Activated T-helper 2 cell treated with anti-CD3 and anti-CD28 coated beads, Interferon-gamma antibody, Interleukin-2, Interleukin-4, amounts not matched to agents 10 μg/mL and 5 μg/mL and 100 μg/mL, durations not matched to agents 14 hours and 24 hours and 36 hours (primary cell): ENCODE measurements around the gene COL19A1. TPM values are rescaled to one million over a fixed set of nuclear protein-coding genes. Genes with fewer than 3 reads are reported as not detected.

Experiments used
- DNase-seq: peaks from one replicate; pipeline ENCODE4 v3.0.0; 2021; ENCODE audit warnings: low spot score
- H3K27ac Mint-ChIP-seq: one replicate; pipeline ENCODE4 v1.8.0; 2021; ENCODE audit warnings: mixed read lengths
- H3K27me3 Mint-ChIP-seq: one replicate; pipeline ENCODE4 v1.8.0; 2021; ENCODE audit warnings: low read depth, mixed read lengths
- H3K36me3 Mint-ChIP-seq: one replicate; pipeline ENCODE4 v1.8.0; 2021; ENCODE audit warnings: low read depth, mixed read lengths
- H3K4me1 Mint-ChIP-seq: one replicate; pipeline ENCODE4 v1.8.0; 2021; ENCODE audit warnings: low read depth, mixed read lengths
- H3K4me3 Mint-ChIP-seq: one replicate; pipeline ENCODE4 v1.8.0; 2021; ENCODE audit warnings: low read depth, mild to moderate bottlenecking, moderate library complexity, mixed read lengths
- H3K9me3 Mint-ChIP-seq: one replicate; pipeline ENCODE4 v1.8.0; 2021; ENCODE audit warnings: mixed read lengths
- intact Hi-C: fragments of 100-400 bp; cut with micrococcal nuclease; formaldehyde crosslinking; loops from one replicate; pipeline ENCODE4 v1.15.1; 2023
- total RNA-seq: library from RNA; stranded (reverse); gene quantifications from 2 replicates; pipeline ENCODE4 v1.2.3, GENCODE V29; 2022

Gene COL19A1
- total RNA-seq, 1 donor from 2014 or later: 0.14 TPM

- no peak overlapping the region for H3K27ac Mint-ChIP-seq
- H3K9me3 Mint-ChIP-seq: no peaks in the 10 kb centered on the region
- H3K4me3 Mint-ChIP-seq: no peak overlapping the region
- H3K36me3 Mint-ChIP-seq: no peaks in the 10 kb centered on the region
- DNase-seq: no peak
- peaks cover 4% of the 10 kb centered on the region for H3K27me3 Mint-ChIP-seq
- H3K4me1 Mint-ChIP-seq: no peaks in the 10 kb centered on the region
- intact Hi-C loops: no loop called here
Measured at GRCh38 chr6:70136996-70137395, 270.6 kb downstream of the COL19A1 start.

- Mint-ChIP-seq H3K27me3 (peaks cover 4% of the 10 kb centered on the region), H3K9me3 (no peaks in the 10 kb centered on the region), H3K4me1 (no peaks in the 10 kb centered on the region), H3K36me3 (no peaks in the 10 kb centered on the region), H3K27ac (no peak overlapping the region), H3K4me3 (no peak overlapping the region)
- intact Hi-C loops: no loop called here
- DNase-seq: no peak
Measured at GRCh38 chr6:70140496-70140895, 274.1 kb downstream of the COL19A1 start.

- Mint-ChIP-seq H3K27ac (no peak overlapping the region), H3K4me1 (no peaks in the 10 kb centered on the region), H3K36me3 (no peaks in the 10 kb centered on the region), H3K27me3 (peaks cover 4% of the 10 kb centered on the region), H3K9me3 (no peaks in the 10 kb centered on the region), H3K4me3 (no peak overlapping the region)
- no peak for DNase-seq
- intact Hi-C loops: no loop called here
Measured at GRCh38 chr6:70142034-70142433, 275.7 kb downstream of the COL19A1 start.

DNA sequence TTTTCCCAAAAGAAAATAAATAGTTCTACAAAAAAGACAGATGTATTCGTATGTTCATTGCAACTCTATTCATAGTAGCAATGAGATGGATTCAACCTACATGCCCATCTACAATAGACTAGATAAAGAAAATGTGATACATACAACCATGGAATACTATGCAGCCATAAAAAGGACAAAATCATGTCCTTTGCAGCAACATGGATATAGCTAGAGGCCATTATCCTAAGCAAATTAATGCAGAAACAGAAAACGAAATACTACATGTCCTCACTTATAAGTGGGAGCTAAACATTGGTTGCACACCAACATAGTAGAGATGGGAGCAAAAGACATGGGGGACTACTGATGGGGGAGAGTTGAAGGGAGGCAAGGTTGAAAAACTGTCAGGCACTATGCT is 278.8 kb downstream of the COL19A1 start:
- H3K4me3 Mint-ChIP-seq: no peak overlapping the region
- H3K27me3 Mint-ChIP-seq: no peaks in the 10 kb centered on the region
- no peaks in the 10 kb centered on the region for H3K4me1 Mint-ChIP-seq
- intact Hi-C loops: no loop called here
- H3K9me3 Mint-ChIP-seq: no peaks in the 10 kb centered on the region
- no peaks in the 10 kb centered on the region for H3K36me3 Mint-ChIP-seq
- DNase-seq: no peak
- H3K27ac Mint-ChIP-seq: no peak overlapping the region

- intact Hi-C loops: no loop called here
- H3K27ac Mint-ChIP-seq: no peak overlapping the region
- no peaks in the 10 kb centered on the region for H3K27me3 Mint-ChIP-seq
- DNase-seq: no peak
- H3K9me3 Mint-ChIP-seq: no peaks in the 10 kb centered on the region
- H3K4me3 Mint-ChIP-seq: no peak overlapping the region
- H3K36me3 Mint-ChIP-seq: no peaks in the 10 kb centered on the region
- H3K4me1 Mint-ChIP-seq: no peaks in the 10 kb centered on the region
Measured at GRCh38 chr6:70149209-70149788, 282.9 kb downstream of the COL19A1 start.

DNA sequence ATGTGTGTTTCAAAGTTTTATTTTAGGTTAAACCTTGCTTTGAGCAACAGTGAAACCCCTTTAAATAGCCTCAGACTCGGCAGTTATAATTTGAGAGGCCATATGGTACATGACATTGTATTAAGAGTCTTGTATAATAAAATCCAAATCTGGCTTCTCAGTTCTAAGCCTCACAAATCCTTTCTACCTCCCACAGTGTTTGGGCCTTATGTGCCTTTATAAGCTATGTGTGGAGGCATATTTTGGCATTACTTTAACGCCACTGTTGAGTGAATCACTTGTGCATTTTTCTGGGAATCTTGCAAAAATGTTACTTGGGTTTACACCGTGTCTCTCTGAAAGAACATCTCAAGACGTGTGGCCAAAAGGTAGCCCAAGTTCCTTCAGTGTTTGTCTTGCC is 284.2 kb downstream of the COL19A1 start:
- Mint-ChIP-seq H3K27ac (no peak overlapping the region), H3K4me3 (no peak overlapping the region), H3K4me1 (no peaks in the 10 kb centered on the region), H3K36me3 (no peaks in the 10 kb centered on the region), H3K27me3 (no peaks in the 10 kb centered on the region), H3K9me3 (no peaks in the 10 kb centered on the region)
- no peak for DNase-seq
- intact Hi-C loops: no loop called here

- intact Hi-C loops: no loop called here
- Mint-ChIP-seq H3K27ac (no peak overlapping the region), H3K4me3 (no peak overlapping the region), H3K36me3 (no peaks in the 10 kb centered on the region), H3K9me3 (no peaks in the 10 kb centered on the region), H3K27me3 (peaks cover 2% of the 10 kb centered on the region), H3K4me1 (no peaks in the 10 kb centered on the region)
- no peak for DNase-seq
Measured at GRCh38 chr6:70151616-70152015, 285.3 kb downstream of the COL19A1 start.

- intact Hi-C loops: no loop called here
- no peaks in the 10 kb centered on the region for H3K4me1 Mint-ChIP-seq
- DNase-seq: no peak
- no peaks in the 10 kb centered on the region for H3K36me3 Mint-ChIP-seq
- no peak overlapping the region for H3K4me3 Mint-ChIP-seq
- H3K27me3 Mint-ChIP-seq: peaks cover 2% of the 10 kb centered on the region
- H3K27ac Mint-ChIP-seq: no peak overlapping the region
- H3K9me3 Mint-ChIP-seq: no peaks in the 10 kb centered on the region
Measured at GRCh38 chr6:70152786-70153185, 286.4 kb downstream of the COL19A1 start.

DNA sequence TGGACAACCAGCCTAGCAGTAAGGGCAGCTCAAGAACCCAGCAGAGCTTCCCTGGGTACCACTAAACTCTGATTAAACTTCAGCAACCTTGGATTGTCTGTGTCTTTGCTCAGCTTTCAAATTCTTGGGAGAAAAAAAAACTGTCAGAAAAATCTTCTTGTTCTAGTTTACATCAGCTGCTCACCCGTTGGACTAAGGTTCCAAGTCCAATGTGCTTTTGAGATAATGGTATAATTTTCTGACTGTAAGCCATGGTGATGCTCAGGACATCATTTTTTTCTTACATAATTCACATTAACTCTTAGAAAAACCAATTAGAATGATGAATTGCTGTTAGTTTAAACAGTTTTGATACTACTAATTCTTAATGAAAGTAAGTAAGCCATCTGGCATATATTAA is 290.7 kb downstream of the COL19A1 start:
- intact Hi-C loops: no loop called here
- H3K4me1 Mint-ChIP-seq: no peaks in the 10 kb centered on the region
- H3K36me3 Mint-ChIP-seq: no peaks in the 10 kb centered on the region
- DNase-seq: no peak
- H3K27me3 Mint-ChIP-seq: peaks cover 2% of the 10 kb centered on the region
- H3K9me3 Mint-ChIP-seq: no peaks in the 10 kb centered on the region
- no peak overlapping the region for H3K4me3 Mint-ChIP-seq
- no peak overlapping the region for H3K27ac Mint-ChIP-seq

DNA sequence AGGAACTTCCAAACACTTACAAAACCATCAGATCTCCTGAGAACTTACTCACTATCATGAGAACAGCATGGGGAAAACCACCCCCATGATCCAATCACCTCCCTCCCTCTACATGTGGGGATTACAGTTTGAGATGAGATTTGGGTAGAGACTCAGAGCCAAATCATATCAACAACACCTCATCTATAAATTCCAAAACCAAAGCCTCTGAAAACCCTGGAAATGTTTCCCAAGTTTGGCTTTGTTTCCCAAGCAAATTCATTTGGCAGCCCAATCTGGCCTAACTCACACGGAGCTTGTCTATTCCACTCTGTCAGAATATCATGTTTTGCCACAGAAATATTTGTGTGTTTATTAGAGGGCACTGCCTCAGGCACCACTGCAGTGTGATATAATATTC is 293.9 kb downstream of the COL19A1 start:
- no peak for DNase-seq

DNA sequence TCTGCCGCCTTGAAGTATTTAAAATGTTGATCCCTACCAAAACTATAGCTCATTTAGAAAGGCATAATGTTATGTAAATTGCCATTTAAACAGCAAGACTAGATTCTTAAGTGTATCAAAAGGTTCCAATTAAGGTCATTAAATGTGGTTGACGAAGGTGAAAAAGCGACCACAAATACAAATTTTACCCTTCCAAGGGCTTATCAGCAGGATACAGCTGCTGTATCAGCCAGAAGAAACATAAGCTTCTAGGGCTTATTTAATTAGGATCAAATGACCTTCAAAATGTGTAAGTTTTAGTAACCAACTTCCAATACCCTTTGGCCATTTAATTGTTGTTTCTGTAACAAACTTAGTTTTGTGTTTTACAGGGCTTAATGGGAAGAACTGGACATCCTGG is 296.6 kb downstream of the COL19A1 start:
- Mint-ChIP-seq H3K4me1 (peaks cover 5% of the 10 kb centered on the region), H3K27ac (no peak overlapping the region), H3K9me3 (no peaks in the 10 kb centered on the region), H3K27me3 (peaks cover 17% of the 10 kb centered on the region), H3K36me3 (no peaks in the 10 kb centered on the region), H3K4me3 (no peak overlapping the region)
- intact Hi-C loops: no loop called here
- DNase-seq: no peak

More for the DNA sequence above, 293.9 kb downstream of the COL19A1 start:
- peaks cover 6% of the 10 kb centered on the region for H3K27me3 Mint-ChIP-seq
- no peaks in the 10 kb centered on the region for H3K9me3 Mint-ChIP-seq
- no peak overlapping the region for H3K27ac Mint-ChIP-seq
- H3K4me3 Mint-ChIP-seq: no peak overlapping the region
- intact Hi-C loops: no loop called here
- no peaks in the 10 kb centered on the region for H3K4me1 Mint-ChIP-seq
- H3K36me3 Mint-ChIP-seq: no peaks in the 10 kb centered on the region

GRCh38 chr6:70163795-70164194 is 297.4 kb downstream of the COL19A1 start:
- peaks cover 5% of the 10 kb centered on the region for H3K4me1 Mint-ChIP-seq
- intact Hi-C loops: no loop called here
- DNase-seq: no peak
- H3K36me3 Mint-ChIP-seq: no peaks in the 10 kb centered on the region
- no peak overlapping the region for H3K27ac Mint-ChIP-seq
- H3K9me3 Mint-ChIP-seq: no peaks in the 10 kb centered on the region
- peaks cover 18% of the 10 kb centered on the region for H3K27me3 Mint-ChIP-seq
- H3K4me3 Mint-ChIP-seq: no peak overlapping the region

DNA sequence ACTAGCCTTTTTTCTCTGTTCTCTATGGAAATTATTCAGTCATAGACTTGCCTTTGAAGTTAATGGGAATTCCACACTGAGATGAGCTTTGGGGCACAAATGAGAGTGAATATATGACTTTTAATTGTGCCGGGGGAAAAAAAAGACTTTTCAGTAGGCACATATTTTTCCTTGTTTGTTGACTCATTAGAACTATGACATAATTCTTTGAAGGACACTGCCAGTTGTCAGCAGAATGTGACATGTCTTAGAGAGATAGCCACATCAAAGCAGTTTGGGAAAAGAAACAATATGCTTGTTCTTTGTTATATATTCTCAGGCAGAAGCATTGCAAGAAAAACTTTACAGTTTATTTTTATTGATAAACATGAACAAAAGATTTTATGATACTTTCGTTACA is 298.2 kb downstream of the COL19A1 start:
- DNase-seq: no peak
- peaks cover 5% of the 10 kb centered on the region for H3K4me1 Mint-ChIP-seq
- H3K27ac Mint-ChIP-seq: no peak overlapping the region
- H3K9me3 Mint-ChIP-seq: no peaks in the 10 kb centered on the region
- H3K27me3 Mint-ChIP-seq: peaks cover 19% of the 10 kb centered on the region
- no peak overlapping the region for H3K4me3 Mint-ChIP-seq
- intact Hi-C loops: no loop called here
- H3K36me3 Mint-ChIP-seq: no peaks in the 10 kb centered on the region
